Left kidney (tissue), 2 donors: ENCODE results near the gene MTHFD2L. TPM values are rescaled to one million over a fixed set of nuclear protein-coding genes. Genes with fewer than 3 reads are reported as not detected.

Experiments used
- DNase-seq: peaks from one replicate; pipeline ENCODE4 v3.0.0-alpha.2; 2013
- polyA plus RNA-seq: library from polyadenylated mRNA; unstranded; fragments of 120-200 nt; gene quantifications from one replicate; pipeline ENCODE4 v1.2.1, GENCODE V29; 2013; ENCODE audit not compliant: insufficient read length

MTHFD2L gene
- polyA plus RNA-seq, 1 donor: 25.6 TPM

DNA sequence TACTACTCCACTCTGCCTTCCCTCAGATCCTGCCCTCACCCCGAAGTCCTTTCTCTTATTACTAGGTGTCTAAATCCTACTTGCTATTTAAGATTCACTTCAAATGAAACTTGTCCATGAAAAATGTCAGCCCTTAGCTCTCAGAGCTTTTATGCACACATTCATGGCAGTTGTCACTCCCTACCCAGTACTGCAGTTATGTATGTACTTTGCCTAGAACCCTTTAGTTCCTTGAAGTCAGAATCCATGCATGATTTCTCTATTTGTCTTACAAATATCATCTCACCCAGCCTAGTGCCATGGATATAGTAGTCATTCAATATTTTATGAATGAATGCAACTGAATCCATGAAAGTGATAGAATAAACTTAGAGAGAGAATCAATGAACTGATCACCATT, 147.1 kb downstream of the MTHFD2L start:
- DNase-seq: no peak

DNA sequence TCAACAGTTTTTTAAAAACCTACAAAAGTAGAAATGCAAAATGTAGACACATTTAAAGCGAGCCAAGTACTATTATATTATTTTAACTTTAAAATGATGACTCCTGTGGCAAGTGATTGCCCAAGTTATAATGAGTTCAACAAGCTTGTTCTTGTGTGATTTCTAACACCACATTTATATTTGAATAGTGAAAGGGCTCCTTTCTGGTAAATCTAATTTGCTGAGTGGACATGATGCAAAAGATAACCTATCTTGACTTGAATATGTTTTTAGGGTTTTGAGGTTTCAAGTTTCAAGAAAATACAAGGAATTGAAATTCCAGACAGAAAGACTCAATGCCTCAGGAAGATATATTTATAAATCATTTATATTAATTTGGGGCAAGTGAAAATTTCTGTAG, 149.3 kb downstream of the MTHFD2L start:
- no peak for DNase-seq

- DNase-seq: no peak
These were observed 150.3 kb downstream of the MTHFD2L start, which contains the start of gene EPGN for GRCh38 chr4:74308215-74308614. Gene EPGN (plus strand): TSS chr4:74308470. CDS start chr4:74308534, 64 bp downstream.

GRCh38 chr4:74309223-74309622, 151.3 kb downstream of the MTHFD2L start:
- no peak for DNase-seq

DNA sequence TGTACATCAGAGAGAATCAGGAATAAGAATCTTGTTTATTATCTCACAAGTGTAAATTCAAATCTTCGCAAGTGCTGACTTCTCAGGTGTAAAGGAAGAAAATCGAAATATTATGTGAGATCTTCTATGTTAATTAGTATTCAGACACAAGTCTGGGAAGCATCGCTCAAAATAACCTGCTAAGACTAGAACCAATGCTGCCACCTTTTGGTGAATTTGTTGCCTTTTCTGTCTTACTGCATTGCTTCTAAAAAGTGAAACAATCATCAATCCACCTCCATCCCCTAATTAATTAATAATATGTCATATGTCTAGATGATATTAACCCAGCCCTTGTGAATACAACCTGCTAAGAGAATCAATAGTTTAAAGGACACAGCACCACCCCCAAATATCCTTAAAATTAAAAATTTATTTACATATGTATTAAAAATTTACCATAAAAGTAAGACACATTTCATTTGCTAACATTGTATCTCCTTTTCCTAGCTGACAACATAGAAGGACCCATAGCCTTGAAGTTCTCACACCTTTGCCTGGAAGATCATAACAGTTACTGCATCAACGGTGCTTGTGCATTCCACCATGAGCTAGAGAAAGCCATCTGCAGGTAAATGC, 153.9 kb downstream of the MTHFD2L start:
- peak; percentile 52 for DNase-seq

DNA sequence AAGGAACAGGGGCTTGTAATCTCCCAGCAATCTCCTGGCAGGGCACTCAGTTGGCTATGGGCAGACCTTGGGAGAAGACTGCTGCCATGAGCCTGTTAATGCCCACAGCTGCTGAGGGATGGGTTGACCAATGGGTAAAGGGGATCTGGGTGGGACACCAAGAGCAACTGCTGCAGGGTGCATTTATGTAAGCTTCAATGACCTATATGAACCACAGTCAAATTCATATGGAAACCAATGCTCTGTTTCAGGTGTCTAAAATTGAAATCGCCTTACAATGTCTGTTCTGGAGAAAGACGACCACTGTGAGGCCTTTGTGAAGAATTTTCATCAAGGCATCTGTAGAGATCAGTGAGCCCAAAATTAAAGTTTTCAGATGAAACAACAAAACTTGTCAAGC, 156.4 kb downstream of the MTHFD2L start:
- DNase-seq: no peak

- no peak for DNase-seq
These were observed 157.0 kb downstream of the MTHFD2L start for GRCh38 chr4:74314944-74315343.

GRCh38 chr4:74315376-74315775, 157.5 kb downstream of the MTHFD2L start:
- no peak for DNase-seq

- DNase-seq: no peak
These were observed 158.5 kb downstream of the MTHFD2L start for GRCh38 chr4:74316397-74316796.

DNA sequence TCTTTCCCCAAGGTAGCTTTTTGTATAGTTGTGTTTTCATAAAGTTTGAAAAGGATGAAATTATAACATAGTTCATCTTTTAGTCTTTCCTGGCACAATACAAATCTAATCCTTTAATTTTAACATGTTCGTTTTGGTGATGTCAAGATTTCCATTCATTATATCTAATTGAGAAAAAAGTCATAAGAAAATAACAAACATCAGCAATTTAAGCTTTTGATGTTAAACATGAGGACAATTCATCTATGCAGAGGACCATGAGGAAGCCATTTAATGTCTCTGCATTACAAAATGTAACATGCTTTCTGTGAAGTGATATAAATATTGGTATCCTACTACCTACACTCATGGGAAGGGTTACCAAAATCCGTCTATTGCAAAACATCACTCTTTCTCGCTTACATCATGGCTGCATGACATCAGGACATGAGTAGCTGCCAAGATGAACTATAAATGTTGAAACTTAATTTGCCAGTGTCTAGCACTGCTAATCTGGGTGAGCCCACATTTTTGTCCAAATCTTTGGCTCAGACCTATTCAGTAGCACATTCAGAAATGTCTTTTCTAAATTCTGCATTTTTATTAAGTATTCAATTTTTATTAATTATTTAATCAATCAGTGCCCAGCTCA, 159.8 kb downstream of the MTHFD2L start:
- no peak for DNase-seq

DNA sequence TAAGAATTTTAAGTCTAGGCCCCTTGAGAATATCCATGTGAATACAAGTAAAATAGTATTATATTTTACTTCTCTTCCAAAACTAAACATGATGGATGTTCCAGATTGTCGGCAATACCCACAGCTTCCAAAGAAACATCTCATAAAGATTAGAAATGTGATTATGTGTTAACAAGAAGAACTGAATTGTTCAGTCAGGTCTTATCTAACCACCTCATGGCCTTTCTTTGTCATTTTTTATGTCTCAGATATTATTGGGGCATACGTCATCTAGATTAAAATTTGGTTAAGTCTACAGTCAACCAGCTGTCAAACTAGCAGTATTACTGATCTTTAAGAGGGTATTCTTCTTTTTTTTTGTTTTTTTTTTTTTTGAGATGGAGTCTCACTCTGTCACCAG, 160.4 kb downstream of the MTHFD2L start:
- DNase-seq: no peak

GRCh38 chr4:74319470-74319869, 161.6 kb downstream of the MTHFD2L start:
- no peak for DNase-seq

DNA sequence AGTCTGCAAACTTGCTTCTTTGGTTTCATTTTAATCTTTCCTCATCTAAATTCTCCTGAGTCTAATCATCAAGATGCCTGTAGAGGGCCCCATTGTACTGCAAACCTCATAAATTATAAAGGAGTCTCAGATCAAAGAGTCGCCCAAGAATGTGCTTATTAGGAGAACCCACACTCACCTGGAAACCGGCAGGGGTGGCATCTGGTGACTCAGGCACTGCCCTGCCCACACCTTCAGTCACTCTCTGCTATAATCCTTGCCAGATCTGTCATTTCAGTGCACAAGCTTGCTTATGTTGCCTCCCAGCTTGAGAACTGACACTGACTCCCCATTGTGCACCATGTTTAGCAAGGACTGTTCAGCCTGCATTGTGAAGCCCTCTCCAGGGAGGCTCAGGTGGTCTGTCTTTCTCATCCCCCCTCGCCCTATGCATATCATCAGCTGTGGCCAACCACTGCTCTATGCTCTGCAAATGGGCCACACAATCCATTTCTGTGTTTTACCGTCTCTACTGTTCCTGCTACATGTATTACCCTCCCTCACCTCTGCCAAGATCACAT, 162.7 kb downstream of the MTHFD2L start:
- peak; percentile 57 for DNase-seq

DNA sequence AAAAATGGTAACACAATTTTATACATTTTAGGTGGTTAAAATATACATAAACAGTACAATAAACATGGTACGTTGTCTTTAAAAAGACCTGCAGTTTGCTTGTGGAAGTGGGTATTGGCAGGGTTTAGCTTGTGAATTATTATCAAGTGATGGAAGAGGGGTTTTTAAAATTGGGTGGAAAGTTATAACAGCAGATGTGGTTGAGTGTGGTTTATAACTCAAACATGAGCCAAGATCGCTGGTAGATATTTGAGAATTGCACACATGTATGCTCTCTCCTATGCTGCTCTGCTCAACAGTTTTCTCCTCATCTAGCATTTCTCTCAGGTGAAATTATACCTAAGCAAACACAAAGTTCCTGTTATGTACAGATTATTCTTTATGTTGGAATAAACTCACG, 164.4 kb downstream of the MTHFD2L start:
- DNase-seq: no peak

DNA sequence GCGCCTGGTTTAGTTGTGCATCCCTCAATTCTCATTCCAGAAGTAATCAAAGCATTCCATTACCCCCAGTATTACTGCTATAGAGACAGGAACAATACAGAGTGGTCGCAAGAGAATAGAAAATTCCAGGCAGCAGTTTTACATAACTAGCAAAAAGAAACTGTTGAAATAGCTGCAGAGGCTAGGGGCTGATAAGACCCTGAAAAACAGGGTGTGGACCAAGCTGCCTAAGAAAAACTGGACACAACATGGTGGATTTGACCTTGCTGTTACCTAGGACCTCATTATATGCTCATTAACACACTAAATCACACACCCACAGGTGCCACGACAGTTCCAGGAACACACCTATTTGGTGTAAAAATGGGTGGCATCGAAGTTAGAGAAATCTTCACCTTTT, 165.7 kb downstream of the MTHFD2L start:
- DNase-seq: no peak

GRCh38 chr4:74324262-74324661, 166.3 kb downstream of the MTHFD2L start:
- no peak for DNase-seq

DNA sequence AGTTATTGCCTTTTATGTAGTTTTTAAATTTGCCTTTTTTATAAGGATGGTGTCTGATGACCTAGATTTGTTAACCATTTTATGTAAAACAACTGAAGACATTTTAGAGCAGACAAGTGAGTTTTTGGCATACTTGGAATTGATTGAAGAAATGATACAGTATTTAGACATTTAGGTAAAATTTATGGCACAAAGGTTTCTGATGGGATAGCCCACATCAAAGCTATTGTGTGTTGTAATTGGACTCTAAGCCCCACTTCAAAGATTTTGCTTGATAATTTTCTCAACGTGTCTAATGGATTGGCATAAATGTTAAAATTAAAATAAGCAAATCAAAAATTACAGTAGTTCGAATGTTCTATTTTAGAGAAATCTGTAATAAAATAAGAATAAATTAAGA, 168.0 kb downstream of the MTHFD2L start:
- DNase-seq: no peak

GRCh38 chr4:74327762-74328161, 169.8 kb downstream of the MTHFD2L start:
- DNase-seq: no peak

- no peak for DNase-seq
These were observed 170.6 kb downstream of the MTHFD2L start for GRCh38 chr4:74328501-74328900.

DNA sequence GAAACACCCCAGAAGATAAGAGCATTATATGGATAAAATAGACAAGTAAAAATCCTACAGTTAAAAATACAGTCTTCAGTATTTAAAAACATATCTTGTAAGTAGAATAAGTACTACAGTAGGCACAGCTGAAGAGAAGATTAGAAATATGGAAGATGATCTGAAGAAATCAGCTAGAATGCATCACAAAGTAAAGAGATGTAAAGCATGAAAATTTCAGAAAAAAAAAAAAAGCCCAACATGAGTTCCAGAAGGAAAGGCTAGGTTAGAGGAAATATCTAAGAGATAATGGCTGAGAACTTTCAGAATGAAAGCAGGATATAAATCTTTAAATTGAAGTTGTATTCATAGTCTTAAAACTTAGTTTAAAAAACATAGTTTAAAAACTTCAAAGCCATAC, 171.4 kb downstream of the MTHFD2L start:
- no peak for DNase-seq

GRCh38 chr4:74330295-74330750, 172.4 kb downstream of the MTHFD2L start:
- DNase-seq: no peak

DNA sequence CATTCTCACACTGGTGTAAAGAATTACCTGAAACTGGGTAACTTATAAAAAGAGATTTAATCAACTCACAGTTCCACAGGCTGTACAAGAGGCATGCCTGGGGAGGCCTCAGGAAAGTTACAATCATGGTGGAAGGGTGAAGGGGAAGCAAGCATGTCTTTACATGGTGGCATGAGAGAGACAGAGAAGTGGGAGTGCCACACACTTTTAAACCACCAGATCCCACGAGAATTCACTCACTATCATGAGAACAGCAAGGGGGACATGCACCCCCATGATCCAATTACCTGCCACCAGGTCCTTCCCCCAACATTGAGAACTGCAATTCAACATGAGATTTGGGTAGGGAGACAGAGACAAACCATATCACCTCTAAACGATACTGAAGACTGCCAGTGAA, 173.3 kb downstream of the MTHFD2L start:
- no peak for DNase-seq

DNA sequence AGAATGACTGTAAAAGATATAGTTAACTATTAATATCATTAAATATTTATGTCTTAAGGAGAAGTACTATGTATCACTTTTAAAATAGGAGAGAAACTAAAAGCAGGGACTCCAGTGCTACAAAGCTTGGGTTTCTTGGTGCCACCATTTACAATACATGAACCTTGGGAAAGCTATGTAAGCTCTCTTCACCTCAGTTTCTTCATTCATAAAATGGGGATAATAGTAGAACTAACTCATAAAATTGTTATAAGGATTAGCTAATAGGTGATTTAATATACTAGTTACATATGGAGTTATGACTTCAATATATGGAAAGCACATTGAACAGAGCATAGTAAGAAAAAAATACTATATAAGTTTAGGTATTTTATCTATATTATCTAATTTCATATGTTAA, 174.0 kb downstream of the MTHFD2L start:
- DNase-seq: no peak

GRCh38 chr4:74334636-74335035, 176.7 kb downstream of the MTHFD2L start:
- no peak for DNase-seq
